GM15510 (cell line): Measurements from ENCODE around the gene CDH22.

Experiments used
- POLR2A ChIP-seq: IDR thresholded peaks from 3 replicates; pipeline ENCODE4 v1.6.1; 2011; ENCODE audit warnings: borderline replicate concordance; ENCODE audit not compliant: insufficient read length; ENCODE audit errors: extremely low read depth

Gene CDH22

GRCh38 chr20:46264391-46265266 is 43.7 kb downstream of the CDH22 start:
- TF ChIP-seq POLR2A, result no peak

- no peak for TF ChIP-seq POLR2A
Observed at GRCh38 chr20:46261456-46262253, 46.6 kb downstream of the CDH22 start.

GRCh38 chr20:46260936-46261454 is 47.3 kb downstream of the CDH22 start:
- TF ChIP-seq POLR2A, result no peak

GRCh38 chr20:46260480-46260879 is 47.8 kb downstream of the CDH22 start:
- no peak for TF ChIP-seq POLR2A

- no peak for TF ChIP-seq POLR2A
Observed at GRCh38 chr20:46259260-46259859, 48.9 kb downstream of the CDH22 start.

- TF ChIP-seq POLR2A, result no peak
Observed at GRCh38 chr20:46257887-46258286, 50.4 kb downstream of the CDH22 start.

- no peak for TF ChIP-seq POLR2A
Observed at GRCh38 chr20:46256293-46256692, 52.0 kb downstream of the CDH22 start.

- no peak for TF ChIP-seq POLR2A
Observed at GRCh38 chr20:46255440-46256104, 52.7 kb downstream of the CDH22 start.

- no peak for TF ChIP-seq POLR2A
Observed at GRCh38 chr20:46253391-46253790, 54.9 kb downstream of the CDH22 start.

GRCh38 chr20:46252352-46253091 is 55.8 kb downstream of the CDH22 start:
- no peak for TF ChIP-seq POLR2A

GRCh38 chr20:46251211-46251673 is 57.1 kb downstream of the CDH22 start:
- no peak for TF ChIP-seq POLR2A

- TF ChIP-seq POLR2A, result no peak
Observed at GRCh38 chr20:46250772-46251171, 57.5 kb downstream of the CDH22 start.

- TF ChIP-seq POLR2A, result no peak
Observed at GRCh38 chr20:46249671-46250070, 58.6 kb downstream of the CDH22 start.

- no peak for TF ChIP-seq POLR2A
Observed at GRCh38 chr20:46246559-46246958, 61.7 kb downstream of the CDH22 start.
